GM21515 (cell line): ENCODE results near the gene RHOBTB1.
"Not testable (repeated sequence)": the region's sequence is repeated elsewhere in the genome, so short reads cannot be mapped to it uniquely, and the experiment has no call there.

Experiments
- ATAC-seq: cut with Tn5 transposase; IDR thresholded peaks from one replicate; pipeline ENCODE4 v1.9.1; 2021; ENCODE audit not compliant: unreplicated experiment

The RHOBTB1 gene, protein sequence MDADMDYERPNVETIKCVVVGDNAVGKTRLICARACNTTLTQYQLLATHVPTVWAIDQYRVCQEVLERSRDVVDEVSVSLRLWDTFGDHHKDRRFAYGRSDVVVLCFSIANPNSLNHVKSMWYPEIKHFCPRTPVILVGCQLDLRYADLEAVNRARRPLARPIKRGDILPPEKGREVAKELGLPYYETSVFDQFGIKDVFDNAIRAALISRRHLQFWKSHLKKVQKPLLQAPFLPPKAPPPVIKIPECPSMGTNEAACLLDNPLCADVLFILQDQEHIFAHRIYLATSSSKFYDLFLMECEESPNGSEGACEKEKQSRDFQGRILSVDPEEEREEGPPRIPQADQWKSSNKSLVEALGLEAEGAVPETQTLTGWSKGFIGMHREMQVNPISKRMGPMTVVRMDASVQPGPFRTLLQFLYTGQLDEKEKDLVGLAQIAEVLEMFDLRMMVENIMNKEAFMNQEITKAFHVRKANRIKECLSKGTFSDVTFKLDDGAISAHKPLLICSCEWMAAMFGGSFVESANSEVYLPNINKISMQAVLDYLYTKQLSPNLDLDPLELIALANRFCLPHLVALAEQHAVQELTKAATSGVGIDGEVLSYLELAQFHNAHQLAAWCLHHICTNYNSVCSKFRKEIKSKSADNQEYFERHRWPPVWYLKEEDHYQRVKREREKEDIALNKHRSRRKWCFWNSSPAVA

DNA sequence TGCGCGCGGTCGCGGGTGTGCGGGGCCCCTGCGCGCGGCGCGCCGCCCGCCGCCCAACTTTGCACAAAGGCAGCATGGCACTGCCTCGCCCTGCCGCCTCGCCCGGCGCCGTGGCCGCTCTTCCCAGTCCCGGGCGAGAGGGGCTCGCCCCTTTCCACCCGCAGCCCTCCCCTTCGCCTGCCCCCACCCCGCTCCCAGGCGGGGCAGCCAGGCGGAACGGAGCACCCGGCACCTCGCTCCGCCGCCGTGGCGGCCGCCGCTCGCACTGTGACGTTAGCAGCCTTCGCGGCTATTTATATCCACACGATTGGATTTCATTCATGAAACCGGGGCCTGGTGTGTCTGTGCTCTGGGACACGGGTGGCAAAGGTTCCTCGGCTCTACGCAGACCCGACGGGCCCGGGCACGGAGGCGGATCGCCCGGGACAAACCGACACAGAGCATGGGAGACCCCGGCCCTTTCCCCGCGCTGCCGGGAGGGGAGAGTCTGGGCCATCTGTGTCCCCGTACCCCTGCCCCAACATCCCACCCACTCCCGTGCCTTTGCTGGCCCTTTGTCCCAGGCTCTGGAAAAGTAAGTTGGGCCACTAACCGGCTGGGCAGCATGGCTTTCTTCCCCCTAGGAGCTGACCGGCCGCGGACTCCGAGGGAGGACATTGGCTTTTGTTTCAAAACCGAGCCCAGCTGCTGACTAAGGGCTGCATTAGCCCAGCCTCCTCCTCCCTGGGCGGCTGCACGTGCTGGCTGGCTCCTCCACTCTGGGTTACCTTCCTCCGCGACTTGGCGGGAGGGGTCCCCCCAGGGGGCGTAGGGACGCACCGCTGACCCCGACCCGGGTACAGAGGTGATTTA, at the start of gene RHOBTB1:
TSS of gene RHOBTB1 (minus strand) at position 128 of the 852 bp plus-strand sequence. CDS start 32,643 bp downstream, outside the sequence.
- peak; percentile 46 for ATAC-seq

DNA sequence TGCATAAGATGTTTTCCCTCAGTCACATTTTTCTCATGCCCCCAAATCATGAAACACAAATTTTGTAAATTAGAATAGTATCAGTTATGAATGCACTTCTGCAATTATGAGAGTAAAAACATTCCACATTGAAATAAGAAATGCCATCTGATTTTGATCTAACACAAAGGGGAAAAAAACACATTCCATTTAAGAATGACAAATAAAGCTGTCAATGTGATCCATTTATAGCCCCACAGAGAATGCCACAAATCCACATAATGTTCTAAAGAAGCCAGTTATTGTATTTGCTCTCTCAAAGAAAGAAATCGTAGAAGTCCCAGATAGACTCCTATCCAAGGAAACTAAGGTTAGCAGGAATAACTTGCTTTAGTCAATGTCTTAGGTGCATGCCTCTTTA, 48.7 kb upstream of the RHOBTB1 start:
- no peak for ATAC-seq

DNA sequence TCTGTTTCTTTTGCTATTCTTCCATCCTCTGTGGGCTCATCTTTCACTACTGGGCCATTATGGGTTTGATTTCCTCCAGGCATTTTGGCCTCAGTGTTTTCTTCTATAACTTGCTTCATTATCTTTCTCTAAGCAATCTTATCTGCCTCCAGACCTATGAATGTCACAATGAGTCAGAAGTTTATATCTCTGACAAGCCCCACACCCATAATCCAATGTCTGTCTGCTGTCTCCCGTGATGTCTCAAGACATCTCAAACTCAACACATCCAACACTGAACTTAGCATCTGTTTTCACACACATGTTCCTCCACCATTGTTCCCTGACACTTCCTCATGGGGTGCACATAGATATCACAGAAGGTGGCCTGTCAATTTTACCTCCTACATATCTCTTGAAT, 46.7 kb upstream of the RHOBTB1 start:
- no peak for ATAC-seq

DNA sequence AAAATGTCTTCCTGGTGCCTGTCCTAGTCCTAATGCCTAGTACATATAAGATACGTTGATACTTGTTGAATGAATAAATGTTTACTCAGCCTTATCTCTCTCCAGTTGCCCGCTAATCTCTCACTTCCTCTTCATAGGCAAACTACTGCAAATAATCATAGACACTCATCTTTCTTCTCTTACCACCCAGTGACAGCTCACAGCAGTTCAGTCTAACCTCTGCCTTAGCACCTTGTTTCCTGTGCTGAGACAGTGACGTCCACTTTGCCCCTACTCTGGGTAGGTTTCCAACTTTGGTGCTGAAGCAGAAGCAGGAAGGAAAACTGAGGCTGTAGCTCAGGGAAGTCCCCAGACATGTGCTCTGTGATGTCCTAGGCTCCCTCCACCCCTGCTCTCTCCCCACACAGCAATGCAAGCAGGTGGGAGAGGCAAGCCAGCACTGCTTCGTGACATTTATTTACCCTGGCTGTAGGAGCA, 45.5 kb upstream of the RHOBTB1 start:
- ATAC-seq, result peak; percentile 63

DNA sequence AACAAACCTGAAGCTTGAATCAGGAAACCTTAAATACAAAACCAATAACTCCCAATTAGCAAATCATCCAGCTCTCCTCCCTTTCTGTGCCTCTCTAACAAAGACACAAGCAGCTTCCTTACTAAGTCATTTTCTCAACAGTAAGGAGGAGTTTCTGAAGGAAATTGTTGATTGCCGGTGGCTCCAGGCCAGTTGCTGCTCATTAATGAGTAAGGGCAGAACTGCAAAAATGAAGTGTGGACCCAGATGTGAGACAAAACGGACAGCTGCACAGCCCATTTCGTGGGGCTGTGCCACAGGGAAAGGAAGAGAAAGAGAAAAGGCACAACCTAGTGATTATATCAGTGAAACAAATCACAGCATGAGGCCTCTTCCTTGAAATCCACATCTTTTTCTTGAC, 42.8 kb upstream of the RHOBTB1 start:
- no peak for ATAC-seq

DNA sequence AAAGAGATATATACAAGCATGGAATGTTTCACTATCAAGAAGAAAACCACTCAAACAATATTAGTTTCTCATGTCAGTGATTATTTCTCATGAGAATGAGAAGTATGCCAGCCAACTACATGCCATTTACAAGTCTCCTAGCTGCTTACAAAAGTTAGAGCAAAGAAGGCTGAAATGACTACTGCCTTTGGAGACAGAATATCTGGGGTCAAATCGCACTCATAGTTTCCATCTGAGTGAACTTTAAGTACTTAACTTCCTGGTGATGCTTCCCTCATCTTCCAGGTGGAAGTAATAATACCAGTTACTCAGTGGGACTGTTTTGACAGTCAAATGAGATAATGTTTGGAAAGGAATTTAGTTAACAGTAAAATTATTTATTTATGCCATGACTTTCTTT, 42.0 kb upstream of the RHOBTB1 start:
- no peak for ATAC-seq

DNA sequence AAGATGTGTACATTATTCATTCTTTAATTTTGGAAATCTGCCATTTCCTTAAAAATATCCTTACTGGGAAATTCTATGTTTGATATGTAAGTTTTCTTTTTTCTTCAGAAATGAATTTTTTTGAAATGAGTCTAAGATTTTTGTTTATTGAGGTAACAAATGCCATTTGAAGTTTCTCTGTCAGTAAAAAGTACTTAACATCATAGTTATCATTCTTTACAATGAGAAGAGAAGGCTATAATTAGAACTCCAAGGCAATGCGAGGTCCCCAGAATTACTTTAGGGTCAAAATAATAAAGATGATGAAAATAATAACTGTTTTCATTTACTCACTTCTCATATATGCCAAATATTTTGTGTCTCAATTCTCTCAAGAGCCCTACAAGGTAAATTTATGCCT, 37.0 kb upstream of the RHOBTB1 start:
- no peak for ATAC-seq

DNA sequence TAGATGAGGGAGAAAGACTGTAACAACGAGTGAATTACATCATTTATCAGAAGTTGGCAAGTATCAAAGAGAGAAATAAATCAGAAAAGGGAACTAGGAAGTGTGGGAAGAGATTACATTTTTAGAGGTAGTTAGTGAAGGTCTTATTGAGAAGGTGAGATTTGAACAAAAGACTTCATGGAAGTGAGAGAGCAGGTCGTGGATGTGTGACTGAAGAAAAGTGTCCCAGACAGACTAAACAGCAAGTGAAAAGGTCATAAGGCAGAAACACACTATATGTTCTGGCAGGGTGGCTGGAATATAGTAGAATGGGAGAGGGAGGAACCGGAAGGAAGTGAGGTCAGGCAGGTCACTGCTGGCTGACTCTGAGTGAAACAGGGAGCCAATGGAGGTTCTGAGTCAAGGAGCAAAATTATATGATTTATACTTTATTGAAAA, 35.7 kb upstream of the RHOBTB1 start:
- ATAC-seq, result no peak

DNA sequence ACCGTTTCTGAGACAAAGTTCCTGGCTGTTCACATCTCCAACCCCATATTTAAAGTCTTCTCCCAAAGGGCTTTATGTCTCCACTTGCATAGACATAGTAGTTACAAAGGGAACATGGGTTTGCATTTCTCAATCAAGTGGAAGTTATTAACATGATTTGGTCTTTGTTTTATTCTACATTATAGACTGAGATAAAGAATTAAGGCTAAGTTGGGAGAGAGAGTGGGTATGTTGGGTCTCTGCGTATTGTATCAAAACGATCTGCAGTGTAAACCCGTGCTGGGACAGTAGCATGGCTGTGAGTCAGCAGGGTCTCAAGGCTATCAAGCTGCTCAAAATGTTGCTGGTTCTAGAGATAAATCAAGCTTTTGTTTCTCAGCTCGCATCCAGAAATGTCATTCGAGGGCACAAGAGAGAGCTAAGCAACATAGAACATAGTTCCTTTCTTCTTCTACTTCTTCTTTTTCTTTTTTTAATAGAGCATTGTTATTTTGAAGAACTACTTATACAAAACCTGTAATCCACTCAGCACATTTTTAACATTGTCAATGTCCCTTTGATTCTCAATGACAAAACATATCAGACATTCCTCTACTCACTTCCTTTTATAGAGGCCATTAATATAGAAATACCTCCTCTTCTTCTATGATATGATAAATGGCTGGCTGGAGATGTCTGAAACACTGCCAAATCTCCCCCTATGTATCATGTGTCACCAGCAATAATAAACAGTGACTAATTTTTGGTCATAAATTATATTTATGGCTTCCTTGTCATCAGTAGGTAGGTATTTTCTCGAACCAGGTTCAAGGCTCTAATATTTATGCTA, 34.5 kb upstream of the RHOBTB1 start:
- ATAC-seq, result no peak

DNA sequence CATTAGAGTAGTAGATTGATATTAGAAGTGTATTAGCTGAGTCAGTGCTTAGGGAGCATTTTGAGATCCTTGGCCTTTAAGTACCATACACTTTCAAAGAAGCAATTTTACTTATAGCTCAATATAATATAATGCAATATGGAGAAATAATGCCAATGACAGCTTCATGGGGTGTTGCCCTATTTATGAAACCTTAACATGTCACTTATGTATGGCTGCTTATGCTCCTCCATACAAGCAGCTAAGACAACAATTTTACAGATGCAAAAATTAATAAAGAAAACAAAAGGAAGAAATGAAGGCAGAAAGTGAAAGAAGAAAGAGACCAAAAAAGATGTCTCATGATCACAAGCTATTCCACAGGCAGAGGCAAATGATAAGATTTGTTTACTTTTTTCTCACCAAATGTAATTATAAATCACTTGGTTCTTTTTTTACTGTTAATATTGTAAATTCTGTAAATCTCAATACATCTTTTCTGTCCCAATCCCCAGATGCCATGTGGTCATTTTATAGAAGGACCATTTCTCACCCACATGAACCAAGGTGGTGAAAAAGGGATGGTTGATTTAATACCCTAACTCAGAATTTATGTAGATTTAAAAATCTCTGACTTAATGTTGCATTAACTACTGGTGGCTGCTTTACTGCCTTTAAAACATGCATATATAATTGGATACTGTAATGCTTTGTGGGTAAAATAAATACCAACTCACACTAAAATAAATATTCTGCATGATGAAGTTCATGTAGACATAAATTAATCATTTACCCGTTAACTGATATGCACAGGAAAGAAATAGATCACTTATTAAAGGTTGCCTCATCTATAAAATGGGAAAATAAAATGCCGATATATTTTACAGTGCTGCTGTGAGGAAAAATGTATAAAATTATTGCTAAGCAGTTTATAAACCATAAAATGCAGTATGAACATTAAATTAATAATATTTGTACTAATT, 33.5 kb upstream of the RHOBTB1 start:
- ATAC-seq, result no peak

DNA sequence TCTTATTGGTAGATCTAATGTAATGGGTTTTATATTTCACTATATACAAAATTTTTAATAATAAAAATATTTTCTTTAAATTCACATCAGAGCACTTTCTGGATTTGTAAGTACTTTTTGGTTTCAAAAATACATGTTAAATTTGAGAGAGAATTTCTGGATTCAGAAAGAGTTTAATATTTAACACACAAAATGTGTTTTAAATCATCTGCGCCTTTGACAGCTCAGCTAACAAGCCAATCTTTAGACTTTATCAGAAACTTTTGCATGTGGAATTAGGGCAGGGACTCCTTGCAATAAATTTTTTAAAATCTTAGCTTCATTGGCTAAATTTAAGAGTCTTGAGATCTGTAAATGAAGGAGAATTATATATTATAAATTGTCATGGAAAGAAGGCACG, 32.7 kb upstream of the RHOBTB1 start:
- no peak for ATAC-seq

DNA sequence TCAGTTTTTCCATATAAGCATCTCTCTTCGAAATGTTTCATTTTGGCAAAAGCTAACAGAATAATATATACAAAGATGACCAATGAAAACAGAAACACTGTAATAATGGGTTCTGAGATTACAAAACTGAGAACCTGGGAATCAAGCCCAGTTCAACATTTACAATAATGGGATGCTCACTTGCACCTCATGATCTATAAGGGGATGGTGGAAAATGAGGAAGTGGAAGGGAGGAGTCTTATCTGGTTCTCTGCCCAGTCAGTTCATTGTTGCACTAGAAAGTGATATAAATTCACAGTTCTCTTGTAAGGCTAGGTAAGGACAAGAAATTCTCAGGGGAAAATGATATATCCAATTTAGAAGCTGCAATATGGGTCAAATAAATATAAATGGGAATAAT, 31.7 kb upstream of the RHOBTB1 start:
- no peak for ATAC-seq

DNA sequence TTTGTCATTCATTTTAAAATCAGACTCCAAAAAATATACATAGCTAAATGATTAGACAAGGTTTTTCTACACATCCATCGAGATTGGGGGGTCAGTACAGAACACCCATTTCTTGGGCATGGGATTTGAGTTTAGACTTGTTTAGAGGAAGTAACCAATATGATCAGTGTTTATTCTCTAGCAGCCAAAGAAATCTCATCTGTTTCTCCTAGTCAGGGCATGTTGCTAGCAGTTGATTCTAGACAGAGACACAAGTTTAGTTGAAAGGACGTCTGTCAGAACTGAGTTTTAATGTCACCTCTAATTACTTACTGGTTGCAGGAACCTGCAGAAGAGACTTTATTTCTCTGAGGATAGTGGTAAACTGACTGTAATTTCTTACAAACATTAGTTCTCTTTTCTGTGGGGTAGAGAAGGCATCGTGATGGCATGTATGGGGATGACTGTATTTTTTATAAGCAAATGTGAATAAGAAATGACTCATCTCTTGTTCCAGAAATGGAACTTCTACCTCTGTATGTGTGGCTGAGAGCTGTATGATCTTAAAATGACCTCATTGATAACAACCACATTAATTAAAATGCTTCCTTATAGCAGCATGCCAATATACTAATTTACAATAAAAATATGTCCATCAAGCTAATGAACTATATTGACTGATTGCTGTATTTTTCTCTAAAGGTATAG, 30.6 kb upstream of the RHOBTB1 start:
- ATAC-seq, result no peak

DNA sequence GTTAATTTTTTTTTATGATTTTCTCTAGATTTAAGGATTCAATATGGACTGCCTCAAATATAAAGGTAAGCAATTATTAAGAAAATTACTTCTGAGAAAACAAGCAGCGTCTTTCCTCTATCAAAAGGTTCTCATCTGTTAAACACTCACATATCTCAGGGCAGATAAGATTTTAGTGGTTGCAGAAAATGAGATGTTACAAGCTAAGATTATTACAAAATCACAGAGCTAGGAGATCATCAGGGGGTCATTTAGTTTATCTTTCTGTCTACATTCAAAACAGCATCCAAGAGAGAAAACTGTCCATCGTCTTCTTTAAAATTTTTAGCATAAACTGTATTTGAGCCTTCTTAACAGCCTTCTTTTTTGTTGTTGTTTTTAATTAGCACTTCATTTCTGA, 29.1 kb upstream of the RHOBTB1 start:
- no peak for ATAC-seq

DNA sequence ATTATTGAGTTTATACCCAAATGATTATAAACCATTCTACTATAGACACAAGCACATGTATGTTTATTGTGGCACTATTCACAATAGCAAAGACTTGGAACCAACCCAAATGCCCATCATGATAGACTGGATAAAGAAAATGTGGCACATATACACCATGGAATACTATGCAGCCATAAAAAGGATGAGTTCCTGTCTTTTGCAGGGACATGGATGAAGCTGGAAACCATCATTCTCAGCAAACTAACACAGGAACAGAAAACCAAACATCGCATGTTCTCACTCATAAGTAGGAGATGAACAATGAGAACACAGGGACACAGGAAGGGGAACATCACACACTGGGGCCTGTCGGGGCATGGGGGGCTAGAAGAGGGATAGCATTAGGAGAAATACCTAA, 28.2 kb upstream of the RHOBTB1 start:
- not testable (repeated sequence) for ATAC-seq

DNA sequence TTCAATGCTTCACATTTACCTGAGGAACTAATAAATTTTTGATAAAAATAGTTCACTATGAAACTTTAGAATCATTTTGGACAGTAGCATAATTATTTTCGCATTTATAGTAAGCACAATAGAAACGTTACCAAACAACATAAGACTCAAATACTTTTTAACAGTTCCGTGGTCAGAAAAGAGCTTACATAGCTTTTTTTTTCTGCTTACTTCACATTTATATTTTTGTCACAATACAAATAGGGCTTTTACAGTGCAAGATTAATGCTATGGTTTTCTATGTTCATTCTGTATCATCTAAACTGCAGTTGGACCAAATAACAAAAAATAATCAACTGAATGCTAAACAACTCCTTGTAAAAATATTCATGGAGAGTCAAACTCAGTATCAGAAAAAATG, 26.5 kb upstream of the RHOBTB1 start:
- no peak for ATAC-seq

DNA sequence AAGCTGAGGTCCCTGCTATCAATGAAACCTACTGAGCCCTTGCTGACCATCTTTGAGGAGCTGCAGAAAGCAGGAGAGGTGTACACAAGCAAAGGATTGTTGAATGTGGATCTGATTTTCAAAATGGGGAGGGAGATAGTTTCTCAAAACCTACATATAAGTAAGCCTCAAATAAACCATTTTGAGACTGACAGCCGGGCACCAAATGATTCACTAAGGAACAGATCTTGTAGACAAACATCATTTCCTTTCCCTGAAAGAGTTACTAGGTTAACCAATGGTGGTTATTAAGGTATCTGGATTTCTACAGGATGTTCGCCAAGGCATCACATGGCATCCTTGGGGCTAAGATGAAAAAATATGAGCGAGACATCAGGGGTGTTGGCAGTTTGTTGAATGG, 24.5 kb upstream of the RHOBTB1 start:
- ATAC-seq, result no peak

DNA sequence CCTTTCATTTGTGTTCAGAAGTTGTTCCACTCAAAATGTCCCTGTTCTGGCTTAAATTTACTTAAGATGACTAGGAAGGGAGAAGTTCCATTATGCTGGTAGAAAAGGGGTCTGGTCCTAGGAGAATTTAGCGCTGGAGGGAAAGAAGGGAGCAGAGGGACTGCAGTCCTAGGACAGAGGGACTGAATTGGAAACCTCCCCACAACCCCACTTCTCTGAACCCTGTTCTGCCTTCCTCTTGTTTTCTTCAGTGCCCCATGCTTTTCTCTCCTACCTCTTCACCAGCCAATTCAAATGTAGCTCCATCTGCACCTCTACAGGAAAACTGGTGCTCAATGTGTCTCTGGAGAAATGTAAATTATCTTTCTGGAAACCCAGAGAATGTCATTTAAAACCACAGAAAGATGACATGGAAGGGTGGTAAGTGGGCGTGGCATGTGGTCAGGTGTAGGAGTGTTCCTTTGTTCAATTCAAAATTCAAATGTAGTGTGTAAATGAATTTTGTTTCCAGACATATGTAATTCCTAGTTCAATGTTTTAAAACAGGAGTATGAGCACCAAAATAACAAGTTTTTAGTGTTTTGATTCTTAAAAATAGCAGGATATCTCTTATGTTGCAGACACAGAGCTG, 24.0 kb upstream of the RHOBTB1 start:
- no peak for ATAC-seq
